ENCODE data around the gene CCDC192.

The CCDC192 gene

GRCh38 chr5:127979475-127979874, 276.3 kb downstream of the CCDC192 start:
- no peaks in the 10 kb centered on the region for H3K4me1 ChIP-seq (ENCODE audit: insufficient read depth, low read length)
- H3K36me3 ChIP-seq (ENCODE audit: insufficient read depth, low read length): no peaks in the 10 kb centered on the region
- H3K4me3 ChIP-seq (ENCODE audit: low read depth in 1 of 2, low read length in 2 of 2): no peak overlapping the region
- no peak overlapping the region for H3K9ac ChIP-seq (ENCODE audit: low read length)
- H3K27me3 ChIP-seq (ENCODE audit: control insufficient read depth in 1 of 2, insufficient read depth in 2 of 2, low read length in 2 of 2): no peaks in the 10 kb centered on the region
- H3K27ac ChIP-seq (ENCODE audit: low read depth, low read length): no peak overlapping the region
- H3K9me3 ChIP-seq (ENCODE audit: low read length): no peaks in the 10 kb centered on the region

DNA sequence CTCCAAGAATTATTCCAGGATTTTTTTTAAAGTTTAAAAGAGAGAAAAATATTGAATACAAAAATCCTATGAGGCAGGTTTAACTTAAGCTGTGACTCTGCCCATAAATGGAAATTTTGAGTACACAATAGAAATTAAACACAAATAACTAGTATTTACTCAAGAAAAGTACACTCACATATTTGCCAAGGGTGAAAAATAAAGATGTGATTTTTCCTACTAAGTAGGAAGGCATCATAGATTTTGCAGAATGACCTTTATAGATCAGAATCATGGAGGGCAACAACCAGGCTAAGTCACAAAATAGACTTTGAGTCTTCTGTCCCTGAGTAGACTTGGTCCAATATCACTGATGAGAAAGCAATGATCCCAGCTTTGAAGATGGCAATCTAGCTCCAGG, 277.7 kb downstream of the CCDC192 start:
- Histone ChIP-seq H3K9ac (ENCODE audit: low read length) (no peak overlapping the region), H3K27ac (ENCODE audit: low read depth, low read length) (no peak overlapping the region), H3K4me1 (ENCODE audit: insufficient read depth, low read length) (no peaks in the 10 kb centered on the region), H3K36me3 (ENCODE audit: insufficient read depth, low read length) (no peaks in the 10 kb centered on the region), H3K9me3 (ENCODE audit: low read length) (no peaks in the 10 kb centered on the region), H3K27me3 (ENCODE audit: control insufficient read depth in 1 of 2, insufficient read depth in 2 of 2, low read length in 2 of 2) (no peaks in the 10 kb centered on the region), H3K4me3 (ENCODE audit: low read depth in 1 of 2, low read length in 2 of 2) (no peak overlapping the region)

GRCh38 chr5:127981498-127981897, 278.3 kb downstream of the CCDC192 start:
- Histone ChIP-seq H3K27ac (ENCODE audit: low read depth, low read length) (no peak overlapping the region), H3K4me3 (ENCODE audit: low read depth in 1 of 2, low read length in 2 of 2) (no peak overlapping the region), H3K4me1 (ENCODE audit: insufficient read depth, low read length) (no peaks in the 10 kb centered on the region), H3K9ac (ENCODE audit: low read length) (no peak overlapping the region), H3K36me3 (ENCODE audit: insufficient read depth, low read length) (no peaks in the 10 kb centered on the region), H3K9me3 (ENCODE audit: low read length) (no peaks in the 10 kb centered on the region), H3K27me3 (ENCODE audit: control insufficient read depth in 1 of 2, insufficient read depth in 2 of 2, low read length in 2 of 2) (no peaks in the 10 kb centered on the region)

DNA sequence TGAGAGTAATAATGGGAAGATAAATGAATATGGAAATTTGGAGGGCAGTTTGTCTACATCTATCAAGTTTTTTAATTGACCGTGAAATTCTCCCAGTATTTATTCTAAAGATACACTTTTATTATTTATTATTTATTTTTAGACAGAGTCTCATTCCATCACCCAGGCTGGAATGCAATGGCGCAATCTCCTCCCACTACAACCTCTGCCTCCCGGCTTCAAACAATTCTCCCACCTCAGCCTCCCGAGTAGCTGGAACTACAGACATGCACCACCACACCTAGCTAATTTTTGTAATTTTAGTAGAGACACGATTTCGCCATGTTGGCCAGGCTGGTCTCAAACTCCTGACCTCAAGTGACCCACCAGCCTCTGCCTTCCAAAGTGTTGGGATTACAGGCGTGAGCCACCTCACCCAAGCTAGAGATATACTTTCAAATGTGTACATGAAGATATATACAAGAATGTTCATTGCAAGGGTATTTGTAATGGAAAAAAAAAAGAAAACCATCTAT, 282.7 kb downstream of the CCDC192 start:
- no peak overlapping the region for H3K27ac ChIP-seq (ENCODE audit: low read depth, low read length)
- no peaks in the 10 kb centered on the region for H3K36me3 ChIP-seq (ENCODE audit: insufficient read depth, low read length)
- no peaks in the 10 kb centered on the region for H3K9me3 ChIP-seq (ENCODE audit: low read length)
- H3K9ac ChIP-seq (ENCODE audit: low read length): no peak overlapping the region
- H3K4me1 ChIP-seq (ENCODE audit: insufficient read depth, low read length): no peaks in the 10 kb centered on the region
- H3K4me3 ChIP-seq (ENCODE audit: low read depth in 1 of 2, low read length in 2 of 2): no peak overlapping the region
- no peaks in the 10 kb centered on the region for H3K27me3 ChIP-seq (ENCODE audit: control insufficient read depth in 1 of 2, insufficient read depth in 2 of 2, low read length in 2 of 2)

DNA sequence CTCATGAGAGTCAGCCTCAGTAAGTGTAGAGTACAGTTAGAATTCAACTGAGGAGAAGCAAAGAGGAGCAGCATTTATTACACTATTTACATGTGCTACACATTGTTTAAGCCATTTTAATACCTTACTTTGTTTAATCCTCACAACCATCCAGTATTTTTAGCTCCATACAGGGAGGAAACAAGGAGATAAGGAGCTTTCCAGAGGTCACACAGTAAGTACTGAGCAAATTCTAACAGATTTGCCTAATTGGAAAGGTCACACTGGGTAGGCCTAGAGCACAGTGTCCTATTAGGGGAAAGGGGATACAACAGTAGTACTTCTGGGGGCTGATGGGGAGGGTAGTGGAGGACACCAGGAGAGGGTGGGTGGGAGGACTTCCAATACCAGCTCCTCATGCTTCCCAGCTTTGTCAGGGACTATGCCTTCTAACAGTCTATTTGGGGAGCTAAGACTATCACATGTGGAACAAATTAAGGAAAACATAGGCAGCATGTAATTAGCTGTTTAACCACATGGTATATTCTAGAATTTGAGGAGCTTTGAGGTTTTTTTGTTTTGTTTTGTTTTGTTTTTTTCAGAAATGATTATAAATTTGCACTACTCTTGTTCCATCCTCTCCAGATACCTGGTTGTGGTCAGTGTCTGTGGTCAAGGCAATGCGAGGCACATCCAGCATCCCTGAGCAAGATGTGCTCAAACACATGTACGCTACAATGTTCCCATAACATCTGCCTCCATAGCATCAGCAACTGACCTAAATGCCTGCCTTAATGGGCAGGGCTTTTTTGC, 284.4 kb downstream of the CCDC192 start:
- no peaks in the 10 kb centered on the region for H3K27me3 ChIP-seq (ENCODE audit: control insufficient read depth in 1 of 2, insufficient read depth in 2 of 2, low read length in 2 of 2)
- no peaks in the 10 kb centered on the region for H3K4me1 ChIP-seq (ENCODE audit: insufficient read depth, low read length)
- H3K36me3 ChIP-seq (ENCODE audit: insufficient read depth, low read length): no peaks in the 10 kb centered on the region
- H3K27ac ChIP-seq (ENCODE audit: low read depth, low read length): no peak overlapping the region
- no peaks in the 10 kb centered on the region for H3K9me3 ChIP-seq (ENCODE audit: low read length)
- no peak overlapping the region for H3K4me3 ChIP-seq (ENCODE audit: low read depth in 1 of 2, low read length in 2 of 2)
- H3K9ac ChIP-seq (ENCODE audit: low read length): no peak overlapping the region

GRCh38 chr5:127988146-127988760, 285.1 kb downstream of the CCDC192 start:
- Histone ChIP-seq H3K4me3 (ENCODE audit: low read depth in 1 of 2, low read length in 2 of 2) (no peak overlapping the region), H3K27me3 (ENCODE audit: control insufficient read depth in 1 of 2, insufficient read depth in 2 of 2, low read length in 2 of 2) (no peaks in the 10 kb centered on the region), H3K4me1 (ENCODE audit: insufficient read depth, low read length) (no peaks in the 10 kb centered on the region), H3K9me3 (ENCODE audit: low read length) (no peaks in the 10 kb centered on the region), H3K36me3 (ENCODE audit: insufficient read depth, low read length) (no peaks in the 10 kb centered on the region), H3K9ac (ENCODE audit: low read length) (no peak overlapping the region), H3K27ac (ENCODE audit: low read depth, low read length) (no peak overlapping the region)
